ENCODE measurements around the gene TIMM17A.

DNA sequence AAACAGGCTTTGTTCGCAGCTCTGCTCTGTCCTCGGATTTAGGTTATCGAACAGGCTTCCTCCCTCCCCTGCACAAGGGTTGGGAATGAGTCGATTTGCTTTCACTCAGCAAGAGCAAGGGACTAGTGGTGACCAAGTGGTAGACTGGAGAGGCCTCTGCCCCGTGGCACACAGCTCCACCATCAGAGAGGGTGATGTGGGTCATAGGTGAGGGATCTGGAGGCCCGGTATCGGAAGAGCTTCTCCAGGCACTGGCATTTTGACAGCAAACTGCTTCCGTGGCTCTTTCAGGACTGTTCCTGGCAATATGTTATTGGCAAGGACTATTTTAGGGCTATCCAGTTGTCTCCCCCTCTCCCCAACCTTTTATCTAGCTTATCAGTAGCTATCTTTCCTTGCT is 52.0 kb downstream of the TIMM17A start:
- TF ChIP-seq FOXJ3 (CRISPR knock-in tag; IDR thresholded peaks at IDR 0.05; ENCODE audit: borderline replicate concordance) (no peak), SP1 (CRISPR knock-in tag; conservative IDR thresholded peaks at IDR 0.05) (no peak)
- TF ChIP-seq, protein P1, sequence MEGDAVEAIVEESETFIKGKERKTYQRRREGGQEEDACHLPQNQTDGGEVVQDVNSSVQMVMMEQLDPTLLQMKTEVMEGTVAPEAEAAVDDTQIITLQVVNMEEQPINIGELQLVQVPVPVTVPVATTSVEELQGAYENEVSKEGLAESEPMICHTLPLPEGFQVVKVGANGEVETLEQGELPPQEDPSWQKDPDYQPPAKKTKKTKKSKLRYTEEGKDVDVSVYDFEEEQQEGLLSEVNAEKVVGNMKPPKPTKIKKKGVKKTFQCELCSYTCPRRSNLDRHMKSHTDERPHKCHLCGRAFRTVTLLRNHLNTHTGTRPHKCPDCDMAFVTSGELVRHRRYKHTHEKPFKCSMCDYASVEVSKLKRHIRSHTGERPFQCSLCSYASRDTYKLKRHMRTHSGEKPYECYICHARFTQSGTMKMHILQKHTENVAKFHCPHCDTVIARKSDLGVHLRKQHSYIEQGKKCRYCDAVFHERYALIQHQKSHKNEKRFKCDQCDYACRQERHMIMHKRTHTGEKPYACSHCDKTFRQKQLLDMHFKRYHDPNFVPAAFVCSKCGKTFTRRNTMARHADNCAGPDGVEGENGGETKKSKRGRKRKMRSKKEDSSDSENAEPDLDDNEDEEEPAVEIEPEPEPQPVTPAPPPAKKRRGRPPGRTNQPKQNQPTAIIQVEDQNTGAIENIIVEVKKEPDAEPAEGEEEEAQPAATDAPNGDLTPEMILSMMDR (IDR thresholded peaks at IDR 0.05): no peak
- TF ChIP-seq, protein P2, sequence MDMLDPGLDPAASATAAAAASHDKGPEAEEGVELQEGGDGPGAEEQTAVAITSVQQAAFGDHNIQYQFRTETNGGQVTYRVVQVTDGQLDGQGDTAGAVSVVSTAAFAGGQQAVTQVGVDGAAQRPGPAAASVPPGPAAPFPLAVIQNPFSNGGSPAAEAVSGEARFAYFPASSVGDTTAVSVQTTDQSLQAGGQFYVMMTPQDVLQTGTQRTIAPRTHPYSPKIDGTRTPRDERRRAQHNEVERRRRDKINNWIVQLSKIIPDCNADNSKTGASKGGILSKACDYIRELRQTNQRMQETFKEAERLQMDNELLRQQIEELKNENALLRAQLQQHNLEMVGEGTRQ (CRISPR knock-in tag; IDR thresholded peaks at IDR 0.05): no peak
